ENCODE data around the gene GTF3C4. TPM values are rescaled to one million over a fixed set of nuclear protein-coding genes. Genes with fewer than 3 reads are reported as not detected.

The GTF3C4 gene
- total RNA-seq, 1 experiment from 2014 or later, result 40.8 TPM

DNA sequence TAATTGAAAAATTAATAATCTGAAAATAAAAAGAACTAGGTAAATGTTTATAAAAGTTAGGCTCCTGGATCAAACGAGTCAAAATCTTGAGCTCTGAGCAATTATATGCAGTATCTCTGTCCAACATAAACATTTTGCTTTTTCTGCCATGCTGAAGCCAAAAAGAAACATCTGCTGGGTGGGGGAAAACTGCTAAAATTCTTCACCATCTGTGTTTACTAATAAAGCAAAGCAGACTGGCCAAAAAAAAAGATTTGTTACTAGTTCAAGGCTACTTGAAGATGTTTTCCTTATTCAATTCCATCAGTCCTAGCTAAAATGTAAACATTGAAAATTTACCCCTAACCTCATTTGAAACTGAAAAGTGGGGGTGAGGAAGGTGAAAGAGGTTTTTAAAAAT lies 29.7 kb downstream of the GTF3C4 start:
- ChIA-PET CTCF (no interaction called here), POLR2A (ENCODE audit: low non-redundant PET) (no interaction called here)
- no TSS peak for BruUV-seq (replicated peaks)
- H3K27ac ChIP-seq (ENCODE audit: low read depth, low read length, poor library complexity, severe bottlenecking), result no peak overlapping the region
- DNase-seq (ENCODE audit: low spot score), result no peak
- peaks cover 30% of the 10 kb centered on the region for H3K9me3 ChIP-seq (ENCODE audit: low read depth, low read length, poor library complexity, severe bottlenecking)
- no peaks in the 10 kb centered on the region for H3K27me3 ChIP-seq (replicated peaks; ENCODE audit: insufficient read depth, low read depth, low read length, poor library complexity)
- TF ChIP-seq EZH2 (IDR thresholded peaks at IDR 0.05; ENCODE audit: borderline replicate concordance, low read depth, low read length, poor library complexity, severe bottlenecking), result no peak
- TF ChIP-seq, protein P1, sequence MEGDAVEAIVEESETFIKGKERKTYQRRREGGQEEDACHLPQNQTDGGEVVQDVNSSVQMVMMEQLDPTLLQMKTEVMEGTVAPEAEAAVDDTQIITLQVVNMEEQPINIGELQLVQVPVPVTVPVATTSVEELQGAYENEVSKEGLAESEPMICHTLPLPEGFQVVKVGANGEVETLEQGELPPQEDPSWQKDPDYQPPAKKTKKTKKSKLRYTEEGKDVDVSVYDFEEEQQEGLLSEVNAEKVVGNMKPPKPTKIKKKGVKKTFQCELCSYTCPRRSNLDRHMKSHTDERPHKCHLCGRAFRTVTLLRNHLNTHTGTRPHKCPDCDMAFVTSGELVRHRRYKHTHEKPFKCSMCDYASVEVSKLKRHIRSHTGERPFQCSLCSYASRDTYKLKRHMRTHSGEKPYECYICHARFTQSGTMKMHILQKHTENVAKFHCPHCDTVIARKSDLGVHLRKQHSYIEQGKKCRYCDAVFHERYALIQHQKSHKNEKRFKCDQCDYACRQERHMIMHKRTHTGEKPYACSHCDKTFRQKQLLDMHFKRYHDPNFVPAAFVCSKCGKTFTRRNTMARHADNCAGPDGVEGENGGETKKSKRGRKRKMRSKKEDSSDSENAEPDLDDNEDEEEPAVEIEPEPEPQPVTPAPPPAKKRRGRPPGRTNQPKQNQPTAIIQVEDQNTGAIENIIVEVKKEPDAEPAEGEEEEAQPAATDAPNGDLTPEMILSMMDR (conservative IDR thresholded peaks at IDR 0.05; ENCODE audit: low read depth, low read length), result no peak
- no peak overlapping the region for H3K4me3 ChIP-seq (ENCODE audit: low read depth, low read length, poor library complexity, severe bottlenecking)
- intact Hi-C loops (cut with micrococcal nuclease; ENCODE audit: unreplicated experiment), result no loop called here
- no peaks in the 10 kb centered on the region for H3K4me1 ChIP-seq (ENCODE audit: insufficient read depth, low read length, poor library complexity, severe bottlenecking)
- H3K36me3 ChIP-seq (ENCODE audit: insufficient read depth, low read length, poor library complexity, severe bottlenecking), result no peaks in the 10 kb centered on the region

DNA sequence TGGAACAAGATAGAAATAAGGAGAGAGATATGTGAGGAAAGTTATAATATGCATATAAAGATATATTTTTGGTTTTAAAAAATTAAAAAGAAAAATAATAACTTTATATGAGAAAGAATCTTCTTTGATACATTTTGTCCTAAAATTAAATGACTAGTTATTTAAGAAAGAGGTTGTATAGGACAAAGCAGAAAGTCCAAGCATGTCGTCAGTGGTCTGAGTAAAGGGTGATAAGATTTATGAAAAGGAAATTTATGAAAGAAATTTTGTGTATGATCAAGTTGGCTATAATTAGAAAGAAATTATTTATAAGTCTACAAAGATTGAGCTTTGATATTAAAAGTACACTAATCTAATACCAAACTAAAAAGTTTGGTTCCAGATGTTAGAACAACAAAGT lies 32.0 kb downstream of the GTF3C4 start:
- BruUV-seq (replicated peaks), result no TSS peak
- CTCF ChIA-PET, result no interaction called here

DNA sequence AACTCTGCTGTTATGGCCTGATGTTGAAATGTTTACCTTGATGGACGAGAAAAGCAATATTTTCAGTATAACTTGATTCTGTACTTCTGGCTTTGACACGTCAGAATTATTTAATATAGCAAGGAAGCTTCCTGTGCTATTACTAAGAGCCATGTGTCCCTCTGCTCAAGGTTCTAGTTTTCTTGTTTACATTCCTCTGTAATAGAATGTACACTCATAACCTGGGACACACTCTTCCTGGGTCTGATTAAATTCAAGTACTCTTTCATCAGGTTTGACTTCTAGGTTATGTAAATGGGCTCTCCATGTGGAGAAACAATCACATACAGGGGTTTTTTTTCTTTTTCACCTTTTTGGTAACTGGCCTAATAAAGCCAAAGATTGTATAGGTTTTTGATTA lies 33.1 kb downstream of the GTF3C4 start:
- CTCF ChIA-PET, result no interaction called here

More for the DNA sequence above, 32.0 kb downstream of the GTF3C4 start:
- H3K4me1 ChIP-seq (ENCODE audit: insufficient read depth, low read length, poor library complexity, severe bottlenecking), result no peaks in the 10 kb centered on the region
- POLR2A ChIA-PET (ENCODE audit: low non-redundant PET), result no interaction called here
- no peak overlapping the region for H3K27ac ChIP-seq (ENCODE audit: low read depth, low read length, poor library complexity, severe bottlenecking)
- DNase-seq (ENCODE audit: low spot score), result no peak
- peaks cover 16% of the 10 kb centered on the region for H3K9me3 ChIP-seq (ENCODE audit: low read depth, low read length, poor library complexity, severe bottlenecking)
- no peak overlapping the region for H3K4me3 ChIP-seq (ENCODE audit: low read depth, low read length, poor library complexity, severe bottlenecking)
- H3K27me3 ChIP-seq (replicated peaks; ENCODE audit: insufficient read depth, low read depth, low read length, poor library complexity), result peaks cover 5% of the 10 kb centered on the region
- no peaks in the 10 kb centered on the region for H3K36me3 ChIP-seq (ENCODE audit: insufficient read depth, low read length, poor library complexity, severe bottlenecking)
- no peak for TF ChIP-seq EZH2 (IDR thresholded peaks at IDR 0.05; ENCODE audit: borderline replicate concordance, low read depth, low read length, poor library complexity, severe bottlenecking)
- TF ChIP-seq, protein P1 (conservative IDR thresholded peaks at IDR 0.05; ENCODE audit: low read depth, low read length), result no peak
- intact Hi-C loops (cut with micrococcal nuclease; ENCODE audit: unreplicated experiment), result no loop called here

More for the DNA sequence above, 33.1 kb downstream of the GTF3C4 start:
- H3K27ac ChIP-seq (ENCODE audit: low read depth, low read length, poor library complexity, severe bottlenecking), result no peak overlapping the region
- no peak for DNase-seq (ENCODE audit: low spot score)
- no peaks in the 10 kb centered on the region for H3K4me1 ChIP-seq (ENCODE audit: insufficient read depth, low read length, poor library complexity, severe bottlenecking)
- no TSS peak for BruUV-seq (replicated peaks)
- TF ChIP-seq EZH2 (IDR thresholded peaks at IDR 0.05; ENCODE audit: borderline replicate concordance, low read depth, low read length, poor library complexity, severe bottlenecking), result no peak
- TF ChIP-seq, protein P1 (conservative IDR thresholded peaks at IDR 0.05; ENCODE audit: low read depth, low read length), result no peak
- no peaks in the 10 kb centered on the region for H3K36me3 ChIP-seq (ENCODE audit: insufficient read depth, low read length, poor library complexity, severe bottlenecking)
- no peak overlapping the region for H3K4me3 ChIP-seq (ENCODE audit: low read depth, low read length, poor library complexity, severe bottlenecking)
- peaks cover 5% of the 10 kb centered on the region for H3K27me3 ChIP-seq (replicated peaks; ENCODE audit: insufficient read depth, low read depth, low read length, poor library complexity)
- POLR2A ChIA-PET (ENCODE audit: low non-redundant PET), result no interaction called here
- intact Hi-C loops (cut with micrococcal nuclease; ENCODE audit: unreplicated experiment), result no loop called here
- H3K9me3 ChIP-seq (ENCODE audit: low read depth, low read length, poor library complexity, severe bottlenecking), result peaks cover 11% of the 10 kb centered on the region

All from A673 (cell line).